HG03520 (cell line): ENCODE data around the gene ARHGDIG.
"Not testable (repeated sequence)": the region's sequence is repeated elsewhere in the genome, so short reads cannot be mapped to it uniquely, and the experiment has no call there.

Experiments
- ATAC-seq: cut with Tn5 transposase; IDR thresholded peaks from one replicate; pipeline ENCODE4 v1.9.1; 2021; ENCODE audit warnings: mild to moderate bottlenecking, moderate library complexity; ENCODE audit not compliant: unreplicated experiment

The ARHGDIG gene

DNA sequence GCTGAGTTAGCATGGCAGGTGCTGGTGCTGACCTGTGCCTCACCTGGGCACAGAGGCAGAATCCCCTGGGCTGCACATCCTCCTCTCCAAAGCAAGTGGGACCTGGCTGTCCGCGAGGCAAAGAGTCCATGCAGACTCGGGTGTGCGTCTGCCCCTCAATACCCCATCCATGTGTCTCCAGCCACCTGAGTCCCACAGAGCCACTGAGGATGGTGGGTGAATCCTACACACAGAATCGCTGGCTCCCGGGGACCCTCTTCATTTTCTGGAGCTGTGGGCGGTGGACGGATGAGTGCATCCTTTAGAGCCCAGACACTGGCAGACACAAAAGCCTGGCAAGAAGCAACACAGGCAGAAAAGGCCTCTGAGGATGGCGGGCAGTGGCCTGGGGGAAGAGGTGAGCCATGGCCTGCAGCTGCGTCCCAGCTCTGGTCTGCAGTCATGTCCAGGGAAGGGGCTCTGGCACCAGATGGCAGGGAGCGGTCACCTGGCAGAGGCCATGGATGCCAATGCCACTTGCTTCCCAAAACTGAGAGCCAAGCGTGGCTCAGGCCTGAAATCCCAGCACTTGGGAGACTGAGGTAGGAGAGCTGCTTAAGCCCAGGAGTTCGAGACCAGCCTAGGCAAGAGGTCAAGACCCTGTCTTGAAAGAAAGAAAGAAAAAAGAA, 42.2 kb downstream of the ARHGDIG start:
- no peak for ATAC-seq

DNA sequence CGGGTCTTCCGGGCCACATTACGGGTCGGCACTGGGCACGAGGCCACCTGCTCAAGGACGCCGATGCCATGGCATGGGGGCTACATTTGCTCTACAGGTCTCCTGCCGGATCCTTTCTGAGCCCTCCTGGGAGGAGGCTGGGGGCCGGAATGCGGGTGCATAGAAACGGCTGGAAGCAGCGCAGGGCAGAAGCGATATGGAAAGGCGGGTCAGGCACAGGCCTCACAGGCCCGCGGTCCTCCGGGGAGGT, 43.7 kb downstream of the ARHGDIG start:
- no peak for ATAC-seq

- ATAC-seq: no peak
Observed at GRCh38 chr16:324451-325334, 44.3 kb downstream of the ARHGDIG start.

DNA sequence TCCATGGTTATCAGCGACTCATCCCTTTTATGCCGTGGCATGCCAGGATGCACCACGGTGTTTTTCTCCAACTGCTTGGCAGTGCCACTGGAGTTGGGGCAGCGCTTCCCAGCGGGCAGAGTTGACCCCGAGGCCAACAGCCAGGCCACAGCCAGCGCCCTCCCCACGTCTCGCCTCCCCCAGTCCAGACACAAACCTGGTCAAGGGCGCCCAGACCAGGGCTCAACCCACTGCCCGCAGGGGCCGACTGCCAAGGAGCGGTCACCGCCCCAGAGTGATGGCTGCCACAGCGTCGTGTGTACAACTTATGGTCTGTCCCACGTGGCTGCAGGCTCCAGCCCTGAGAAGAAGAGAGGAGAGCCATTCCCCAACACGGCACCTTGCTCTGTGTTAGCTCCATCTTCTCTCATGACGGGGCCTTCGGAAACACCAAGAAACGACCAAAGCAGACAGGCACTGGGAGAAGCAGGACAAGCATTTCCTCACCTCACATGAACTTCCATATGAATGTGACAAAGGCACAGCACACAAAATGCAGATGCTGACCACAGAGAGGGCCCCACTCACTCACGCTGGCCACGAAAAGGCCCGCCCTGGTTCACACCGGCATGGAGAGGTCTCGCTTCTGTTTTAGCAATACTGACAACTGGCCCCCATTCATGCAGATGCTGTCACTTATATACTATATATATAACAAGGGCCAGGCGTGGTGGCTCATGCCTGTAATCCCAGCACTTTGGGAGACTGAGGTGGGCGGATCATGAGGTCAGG, 45.2 kb downstream of the ARHGDIG start:
- ATAC-seq: no peak

- no peak for ATAC-seq
Observed at GRCh38 chr16:330741-331140, 50.4 kb downstream of the ARHGDIG start.

- ATAC-seq: not testable (repeated sequence)
Observed at GRCh38 chr16:331181-331814, 50.9 kb downstream of the ARHGDIG start.
